HG03108 (cell line): ENCODE results near the gene PPM1L.
A peak's percentile ranks its signal among the peaks of the same experiment; 100 is the strongest.
"Not testable (repeated sequence)": the region's sequence is repeated elsewhere in the genome, so short reads cannot be mapped to it uniquely, and the experiment has no call there.

Experiments
- ATAC-seq: cut with Tn5 transposase; IDR thresholded peaks from one replicate; pipeline ENCODE4 v1.9.1; 2021; ENCODE audit warnings: moderate library complexity; ENCODE audit not compliant: unreplicated experiment

The PPM1L gene

GRCh38 chr3:160755776-160756304 lies at the start of gene PPM1L:
Gene PPM1L (plus strand): TSS chr3:160756231.
- ATAC-seq: peak; percentile 43

GRCh38 chr3:160707187-160707794 lies 48.7 kb upstream of the PPM1L start:
- ATAC-seq: no peak

- no peak for ATAC-seq
These were observed 46.4 kb upstream of the PPM1L start for GRCh38 chr3:160709477-160710182.

GRCh38 chr3:160713144-160713543 lies 42.9 kb upstream of the PPM1L start:
- not testable (repeated sequence) for ATAC-seq

- no peak for ATAC-seq
These were observed 36.3 kb upstream of the PPM1L start for GRCh38 chr3:160719710-160720109.

- ATAC-seq: no peak
These were observed 35.8 kb upstream of the PPM1L start for GRCh38 chr3:160720123-160720746.

- ATAC-seq: no peak
These were observed 33.7 kb upstream of the PPM1L start for GRCh38 chr3:160722331-160722730.

- no peak for ATAC-seq
These were observed 30.7 kb upstream of the PPM1L start for GRCh38 chr3:160725338-160725737.

- ATAC-seq: no peak
These were observed 20.2 kb upstream of the PPM1L start for GRCh38 chr3:160735826-160736225.

GRCh38 chr3:160738048-160738447 lies 18.0 kb upstream of the PPM1L start:
- no peak for ATAC-seq

- ATAC-seq: no peak
These were observed 17.0 kb upstream of the PPM1L start for GRCh38 chr3:160739079-160739478.

- no peak for ATAC-seq
These were observed 9.1 kb upstream of the PPM1L start for GRCh38 chr3:160746976-160747375.

- no peak for ATAC-seq
These were observed 8.6 kb upstream of the PPM1L start for GRCh38 chr3:160747422-160747821.

- no peak for ATAC-seq
These were observed 7.8 kb upstream of the PPM1L start for GRCh38 chr3:160748231-160748630.

- ATAC-seq: no peak
These were observed 7.2 kb upstream of the PPM1L start for GRCh38 chr3:160748787-160749186.

GRCh38 chr3:160753953-160754352 lies 2.1 kb upstream of the PPM1L start:
- no peak for ATAC-seq

- ATAC-seq: no peak
These were observed 1.6 kb upstream of the PPM1L start for GRCh38 chr3:160754371-160754854.

- peak; percentile 90 for ATAC-seq
These were observed 930 bp upstream of the PPM1L start for GRCh38 chr3:160754855-160755747.

- no peak for ATAC-seq
These were observed 1.4 kb downstream of the PPM1L start for GRCh38 chr3:160757233-160758106.
